GM12878 (cell line): ENCODE data around the gene DLG2. TPM values are rescaled to one million over a fixed set of nuclear protein-coding genes. Genes with fewer than 3 reads are reported as not detected.

ENCODE experiments used
- ATAC-seq: fragments of 200-7000 bp; cut with Tn5 transposase; 3 replicates; pipeline ENCODE4 v1.9.1; 2020; ENCODE audit warnings: mild to moderate bottlenecking, moderate library complexity
- BruUV-seq: library from RNA; stranded (reverse); fragments of 400-500 nt; replicated peaks from 2 replicates; lab custom pipeline; 2021; lab: Mats Ljungman, UMichigan
- CTCF ChIA-PET: fragments of 300-600 bp; sonication (Branson Sonifier 250); formaldehyde crosslinking; extraction: SDS; loops from one replicate; lab custom pipeline; 2021; ENCODE audit warnings: inconsistent platforms; lab: Yijun Ruan, JAX
- POLR2A ChIA-PET: fragments of 350-600 bp; formaldehyde crosslinking; extraction: SDS; loops from one replicate; lab custom pipeline; 2021; ENCODE audit warnings: inconsistent platforms; lab: Charles Lee
- RAD21 ChIA-PET: fragments of 300-600 bp; sonication (Branson Sonifier 250); formaldehyde crosslinking; loops from one replicate; lab custom pipeline; 2023; ENCODE audit warnings: antibody characterized with exemption; ENCODE audit not compliant: unreplicated experiment; lab: Charles Lee
- SMC1A ChIA-PET: fragments of 300-600 bp; sonication (Branson Sonifier 250); formaldehyde crosslinking; loops from one replicate; lab custom pipeline; 2023; ENCODE audit not compliant: unreplicated experiment, uncharacterized antibody; lab: Charles Lee
- DNase-seq: peaks from one replicate; pipeline ENCODE4 v3.0.0-alpha.2; 2011; ENCODE audit warnings: low read depth, low spot score
- FAIRE-seq: peaks from 3 replicates; lab custom pipeline; 2011; peaks lifted over from hg19 to GRCh38; lab: Jason Lieb, UNC
- H2AFZ ChIP-seq: 2 replicates; pipeline ENCODE4 v1.6.0; 2011; ENCODE audit warnings: low read depth, low read length, control low read depth; ENCODE audit not compliant: control insufficient read depth
- H3K27ac ChIP-seq: 2 replicates; pipeline ENCODE4 v1.5.1; 2011; ENCODE audit warnings: control low read depth; ENCODE audit not compliant: control insufficient read depth, insufficient read depth
- H3K27me3 ChIP-seq, 2 experiments: replicated peaks in 1 of 2; 2 replicates each; pipeline versions ENCODE4 v1.6.0 to v1.6.1; 2011; ENCODE audit warnings: low read length in 1 of 2; ENCODE audit not compliant: control insufficient read depth in 2 of 2, insufficient read depth in 2 of 2
- H3K36me3 ChIP-seq, 2 experiments: 2 replicates each; pipeline ENCODE4 v1.5.1; 2011; ENCODE audit warnings: low read length in 1 of 2; ENCODE audit not compliant: control insufficient read depth in 2 of 2, insufficient read depth in 2 of 2
- H3K4me1 ChIP-seq: 2 replicates; pipeline ENCODE4 v1.6.1; 2011; ENCODE audit warnings: mild to moderate bottlenecking, low read length, moderate library complexity, mixed read lengths; ENCODE audit not compliant: control insufficient read depth, insufficient read depth
- H3K4me2 ChIP-seq: 2 replicates; pipeline ENCODE4 v1.6.0; 2011; ENCODE audit warnings: control low read depth; ENCODE audit not compliant: control insufficient read depth, insufficient read depth
- H3K4me3 ChIP-seq: fragments of 200-600 bp; sonication (generic); 2 replicates; pipeline ENCODE4 v1.5.1; 2016
- H3K79me2 ChIP-seq: 2 replicates; pipeline ENCODE4 v1.6.0; 2011; ENCODE audit warnings: low read length; ENCODE audit not compliant: control insufficient read depth, insufficient read depth
- H3K9ac ChIP-seq: 2 replicates; pipeline ENCODE4 v1.8.0; 2011; ENCODE audit warnings: low read length, control low read depth, mixed read lengths; ENCODE audit not compliant: control insufficient read depth, insufficient read depth
- H3K9me3 ChIP-seq: replicated peaks from 3 replicates; pipeline ENCODE4 v1.5.1; 2011; ENCODE audit warnings: mild to moderate bottlenecking, low read length; ENCODE audit not compliant: control insufficient read depth, insufficient read depth
- H4K20me1 ChIP-seq: 2 replicates; pipeline ENCODE4 v1.6.0; 2011; ENCODE audit not compliant: control insufficient read depth, insufficient read depth
- ATF3 ChIP-seq: IDR thresholded peaks from 2 replicates; pipeline ENCODE4 v1.6.1; 2011; ENCODE audit warnings: low read depth, mild to moderate bottlenecking, low read length, moderate library complexity, borderline replicate concordance; ENCODE audit errors: extremely low read depth
- ATF7 ChIP-seq: fragments of 450-650 bp; IDR thresholded peaks from 2 replicates; pipeline ENCODE4 v1.6.1; 2016; ENCODE audit warnings: low read depth, mild to moderate bottlenecking
- FOXM1 ChIP-seq: IDR thresholded peaks from 2 replicates; pipeline ENCODE4 v1.6.1; 2012; ENCODE audit warnings: low read depth, mild to moderate bottlenecking, inconsistent platforms, low read length, moderate library complexity
- HDGF ChIP-seq: fragments of 450-650 bp; IDR thresholded peaks from 2 replicates; pipeline ENCODE4 v1.6.1; 2016; ENCODE audit warnings: antibody characterized with exemption
- MTA3 ChIP-seq: IDR thresholded peaks from 2 replicates; pipeline ENCODE4 v1.6.1; 2012; ENCODE audit warnings: low read length, inconsistent platforms, borderline replicate concordance
- PKNOX1 ChIP-seq: fragments of 450-650 bp; IDR thresholded peaks from 2 replicates; pipeline ENCODE4 v1.6.1; 2016; ENCODE audit warnings: mild to moderate bottlenecking
- POU2F2 ChIP-seq: IDR thresholded peaks from 3 replicates; pipeline ENCODE4 v1.6.1; 2011; ENCODE audit warnings: low read depth, mild to moderate bottlenecking, low read length, borderline replicate concordance
- SREBF1 ChIP-seq: IDR thresholded peaks from 2 replicates; pipeline ENCODE4 v1.6.1; 2012; ENCODE audit warnings: mild to moderate bottlenecking, low read length
- TARDBP ChIP-seq: IDR thresholded peaks from 2 replicates; pipeline ENCODE4 v1.6.1; 2016; ENCODE audit warnings: borderline replicate concordance
- USF1 ChIP-seq: IDR thresholded peaks from 2 replicates; pipeline ENCODE4 v1.6.1; 2011; ENCODE audit warnings: borderline replicate concordance, low read depth, mild to moderate bottlenecking, moderate library complexity, mixed read lengths, low read length; ENCODE audit not compliant: insufficient read depth; ENCODE audit errors: extremely low read length
- WRNIP1 ChIP-seq: IDR thresholded peaks from 2 replicates; pipeline ENCODE4 v1.6.1; 2011; ENCODE audit warnings: low read depth, low read length, improper control_type of control experiment, borderline replicate concordance
- YY1 ChIP-seq: IDR thresholded peaks from 2 replicates; pipeline ENCODE4 v1.6.1; 2011; ENCODE audit warnings: low read depth, mild to moderate bottlenecking, low read length
- ZBTB40 ChIP-seq: fragments of 450-650 bp; IDR thresholded peaks from 2 replicates; pipeline ENCODE4 v1.6.1; 2016; ENCODE audit warnings: mild to moderate bottlenecking, moderate library complexity, borderline replicate concordance
- ZNF622 ChIP-seq: fragments of 450-650 bp; IDR thresholded peaks from 2 replicates; pipeline ENCODE4 v1.6.1; 2017; ENCODE audit warnings: mild to moderate bottlenecking, inconsistent platforms
- ZNF687 ChIP-seq: fragments of 450-650 bp; IDR thresholded peaks from 2 replicates; pipeline ENCODE4 v1.6.1; 2017; ENCODE audit warnings: mild to moderate bottlenecking, moderate library complexity
- WGBS: methylation state at CpG from one replicate; pipeline ENCODE4 v1.1.6; 2016; ENCODE audit warnings: low lambda C conversion rate; ENCODE audit not compliant: insufficient replicate concordance, insufficient coverage; ENCODE audit errors: missing lambda C conversion rate; 5-methylcytosine and 5-hydroxymethylcytosine counted together
- in situ Hi-C: fragments of 300-500 bp; cut with MboI; formaldehyde crosslinking; loops from 9 replicates; pipeline ENCODE4 v1.14.3; 2018; ENCODE audit warnings: mixed read lengths
- intact Hi-C: fragments of 100-400 bp; cut with micrococcal nuclease; formaldehyde crosslinking; loops from one replicate; pipeline ENCODE4 v1.14.2; 2022; ENCODE audit not compliant: unreplicated experiment
- polyA plus RNA-seq, 11 experiments: library from polyadenylated mRNA; depleted of rRNA in 4 of 11; unstranded in 6 of 11; stranded (reverse) in 5 of 11; fragments of >200 nt; fragmentation: Nextera tagmentation in 4 of 11; fragmentation: Illumina TruSeq in 1 of 11; extraction: Ambion mirVana in 4 of 11; extraction: Trizol in 1 of 11; gene quantifications; 1 replicate in 1 of 11; 2 replicates in 10 of 11; pipeline versions ENCODE4 v1.2.1 to v1.2.3, GENCODE V29; 2011 to 2016; ENCODE audit warnings: inconsistent platforms in 2 of 11, missing spikeins in 2 of 11, low read depth in 1 of 11
- total RNA-seq, 4 experiments: library from RNA; depleted of rRNA in 3 of 4; stranded (reverse); fragments of >200 nt in 3 of 4; fragmentation: Illumina TruSeq in 1 of 4; extraction: Trizol in 1 of 4; gene quantifications; 2 replicates each; pipeline versions ENCODE4 v1.2.1 to v1.2.3, GENCODE V29; 2013 to 2021

Gene DLG2
- total and polyA plus RNA-seq, 10 of the 15 experiments (the other 5 are each of a cell fraction or from before 2014, with no cell fraction given), result 0.09 to 0.98 (median 0.35) TPM

- H3K27me3 ChIP-seq, result no peaks in the 10 kb centered on the region
- ATAC-seq, result no peak
- no peaks in the 10 kb centered on the region for H3K36me3 ChIP-seq
- no peak for FAIRE-seq
- H3K79me2 ChIP-seq, result no peaks in the 10 kb centered on the region
- H3K4me1 ChIP-seq, result no peaks in the 10 kb centered on the region
- H3K9me3 ChIP-seq, result no peaks in the 10 kb centered on the region
- in situ Hi-C loops (no loop called here), intact Hi-C loops (no loop called here)
- SMC1A ChIA-PET, result no interaction called here
- CTCF ChIA-PET, result no interaction called here
- no TSS peak for BruUV-seq
- H4K20me1 ChIP-seq, result no peaks in the 10 kb centered on the region
- H3K4me3 ChIP-seq, result no peak overlapping the region
- H3K9ac ChIP-seq, result no peak overlapping the region
- 0% methylated on average over 1 of the region's 1 CpG for WGBS
- POLR2A ChIA-PET, result no interaction called here
- H2AFZ ChIP-seq, result no peak overlapping the region
- H3K27ac ChIP-seq, result no peak overlapping the region
- RAD21 ChIA-PET, result no interaction called here
- no peak overlapping the region for H3K4me2 ChIP-seq
- DNase-seq, result no peak
- TF ChIP-seq ZNF622, result no peak
- no peak for TF ChIP-seq POU2F2
- no peak for TF ChIP-seq YY1
- no peak for TF ChIP-seq HDGF
- no peak for TF ChIP-seq ZBTB40
- TF ChIP-seq PKNOX1, result no peak
- no peak for TF ChIP-seq ZNF687
- no peak for TF ChIP-seq TARDBP
- TF ChIP-seq SREBF1, result no peak
- TF ChIP-seq FOXM1, result no peak
- no peak for TF ChIP-seq ATF3
- no peak for TF ChIP-seq ATF7
- no peak for TF ChIP-seq WRNIP1
- no peak for TF ChIP-seq MTA3
- TF ChIP-seq USF1, result no peak
These were observed 2098.9 kb downstream of the DLG2 start for GRCh38 chr11:83528225-83528624.
